Brain microvascular endothelial cell (primary cell): ENCODE measurements around the gene ARF5.
A peak's percentile ranks its signal among the peaks of the same experiment; 100 is the strongest.

Experiments used
- DNase-seq: peaks from one replicate; pipeline ENCODE4 v3.0.0-alpha.2; 2020
- H3K27ac ChIP-seq: fragments of 250-450 bp; sonication (Bioruptor Pico); 2 replicates; pipeline ENCODE4 v1.5.1; 2020; ENCODE audit warnings: mild to moderate bottlenecking, moderate library complexity
- H3K27me3 ChIP-seq: fragments of 250-450 bp; sonication (Bioruptor Pico); replicated peaks from 2 replicates; pipeline ENCODE4 v1.5.1; 2020; ENCODE audit warnings: mild to moderate bottlenecking
- H3K36me3 ChIP-seq: fragments of 250-450 bp; sonication (Bioruptor Pico); replicated peaks from 2 replicates; pipeline ENCODE4 v1.5.1; 2020; ENCODE audit warnings: mild to moderate bottlenecking
- H3K4me3 ChIP-seq: 2 replicates; pipeline ENCODE4 v1.5.1; 2011; ENCODE audit warnings: low read depth, mild to moderate bottlenecking, control low read depth, low read length, moderate library complexity
- in situ Hi-C: cut with HindIII; loops from 2 replicates; pipeline ENCODE4 v1.10.0; 2017; ENCODE audit warnings: low sequenced_read_pairs, low pct_ligation_motif_present
- TF ChIP-seq, protein P1 (sequence below): IDR thresholded peaks from 2 replicates; pipeline ENCODE4 v1.5.1; 2011; ENCODE audit warnings: low read depth, mild to moderate bottlenecking, moderate library complexity, low read length, control low read depth, inconsistent platforms; ENCODE audit errors: missing control alignments

Gene ARF5

DNA sequence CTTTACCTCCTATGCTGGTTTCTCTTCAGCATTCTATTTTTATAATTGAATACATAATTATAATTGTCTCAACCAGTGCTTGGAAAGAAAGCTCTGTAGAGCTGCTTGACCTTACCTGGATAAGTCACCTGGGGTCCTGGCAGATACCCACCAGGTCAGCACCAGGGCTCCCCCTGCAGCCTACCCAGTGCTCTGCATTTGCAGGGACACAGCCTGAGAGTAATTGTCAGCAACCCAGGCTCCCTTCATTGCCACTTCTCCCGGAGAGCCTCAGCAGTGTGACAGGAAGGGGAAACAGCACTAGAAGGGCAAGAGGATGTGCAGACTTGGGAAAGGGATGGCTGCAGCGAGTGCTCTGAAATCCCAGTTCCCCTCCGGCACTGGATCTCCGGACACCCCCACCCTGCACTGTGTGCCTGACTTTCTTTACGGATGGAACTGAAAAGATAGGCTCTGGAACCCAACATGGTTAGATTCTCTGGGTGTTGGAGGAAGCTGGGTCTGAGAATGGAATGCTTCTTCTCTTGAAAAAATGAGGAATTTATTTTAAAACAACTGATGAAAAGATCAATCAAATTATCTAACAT lies 41.1 kb downstream of the ARF5 start:
- no peaks in the 10 kb centered on the region for H3K27me3 ChIP-seq
- H3K36me3 ChIP-seq = no peaks in the 10 kb centered on the region
- H3K27ac ChIP-seq = no peak overlapping the region
- DNase-seq = no peak
- in situ Hi-C loops = no loop called here
- TF ChIP-seq, protein P1, sequence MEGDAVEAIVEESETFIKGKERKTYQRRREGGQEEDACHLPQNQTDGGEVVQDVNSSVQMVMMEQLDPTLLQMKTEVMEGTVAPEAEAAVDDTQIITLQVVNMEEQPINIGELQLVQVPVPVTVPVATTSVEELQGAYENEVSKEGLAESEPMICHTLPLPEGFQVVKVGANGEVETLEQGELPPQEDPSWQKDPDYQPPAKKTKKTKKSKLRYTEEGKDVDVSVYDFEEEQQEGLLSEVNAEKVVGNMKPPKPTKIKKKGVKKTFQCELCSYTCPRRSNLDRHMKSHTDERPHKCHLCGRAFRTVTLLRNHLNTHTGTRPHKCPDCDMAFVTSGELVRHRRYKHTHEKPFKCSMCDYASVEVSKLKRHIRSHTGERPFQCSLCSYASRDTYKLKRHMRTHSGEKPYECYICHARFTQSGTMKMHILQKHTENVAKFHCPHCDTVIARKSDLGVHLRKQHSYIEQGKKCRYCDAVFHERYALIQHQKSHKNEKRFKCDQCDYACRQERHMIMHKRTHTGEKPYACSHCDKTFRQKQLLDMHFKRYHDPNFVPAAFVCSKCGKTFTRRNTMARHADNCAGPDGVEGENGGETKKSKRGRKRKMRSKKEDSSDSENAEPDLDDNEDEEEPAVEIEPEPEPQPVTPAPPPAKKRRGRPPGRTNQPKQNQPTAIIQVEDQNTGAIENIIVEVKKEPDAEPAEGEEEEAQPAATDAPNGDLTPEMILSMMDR = peak; percentile 67
- H3K4me3 ChIP-seq = no peak overlapping the region

DNA sequence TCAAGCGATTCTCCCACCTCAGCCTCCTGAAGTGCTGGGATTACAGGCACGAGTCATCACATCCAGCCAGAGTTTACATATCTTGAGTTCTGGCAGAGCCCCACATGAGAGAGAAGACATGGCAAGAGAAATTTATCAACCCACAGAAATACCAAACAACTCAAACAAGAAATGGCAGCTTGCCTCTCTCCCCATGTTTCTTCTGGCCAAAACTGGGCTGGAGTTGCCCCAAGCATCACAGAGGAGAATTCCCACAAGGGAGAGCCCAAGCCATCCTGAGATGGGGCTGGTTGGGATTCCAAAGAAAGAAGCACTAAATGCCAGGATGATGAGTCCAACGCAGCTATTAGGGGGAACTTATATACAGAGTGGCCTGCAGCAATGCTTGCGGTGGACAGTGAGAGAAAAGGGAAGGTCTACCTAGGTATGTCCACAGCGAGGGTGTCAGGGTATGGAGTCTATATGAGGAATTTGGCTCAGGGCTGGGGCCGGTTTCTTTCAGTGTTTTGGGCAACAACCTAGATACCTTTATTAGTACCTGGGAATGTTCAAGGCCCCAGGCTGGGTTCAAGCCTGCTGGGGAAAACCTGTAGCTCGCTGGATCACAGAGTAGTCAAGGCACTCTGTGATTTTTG lies 44.2 kb downstream of the ARF5 start:
- peak; percentile 29 for DNase-seq
- no peaks in the 10 kb centered on the region for H3K36me3 ChIP-seq
- H3K4me3 ChIP-seq = no peak overlapping the region
- in situ Hi-C loops = no loop called here
- H3K27me3 ChIP-seq = no peaks in the 10 kb centered on the region
- TF ChIP-seq, protein P1 = no peak
- H3K27ac ChIP-seq = no peak overlapping the region

DNA sequence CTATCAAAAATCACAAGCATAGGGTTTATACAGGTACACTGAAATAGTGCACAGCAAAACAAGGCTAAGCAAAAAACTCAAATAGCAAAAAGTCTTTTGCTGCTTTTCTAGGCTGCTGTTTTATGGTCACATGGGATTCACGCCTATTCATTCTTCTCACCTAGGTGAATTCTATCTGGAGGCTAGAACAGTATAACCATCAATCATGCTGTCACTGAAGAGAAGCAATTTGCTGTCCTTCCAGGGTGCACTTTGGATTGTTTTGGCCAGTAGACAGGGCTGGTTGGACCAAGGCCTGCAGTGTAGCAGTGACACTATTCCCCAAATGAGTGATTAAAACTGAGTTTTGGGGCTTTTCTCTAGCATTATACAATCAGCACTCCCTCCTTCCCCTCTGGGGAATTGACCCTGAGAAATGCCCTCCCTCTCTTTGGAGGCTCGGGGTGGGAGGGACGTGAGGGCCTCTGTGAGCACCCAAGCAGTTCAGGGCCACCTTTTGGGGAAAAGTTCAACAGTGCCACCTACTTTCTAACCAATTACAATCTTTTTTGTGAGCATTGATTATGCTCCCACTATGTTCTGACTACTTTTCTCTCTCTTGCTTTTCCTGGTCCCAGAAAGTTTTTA lies 47.6 kb downstream of the ARF5 start:
- H3K4me3 ChIP-seq = no peak overlapping the region
- no peak overlapping the region for H3K27ac ChIP-seq
- DNase-seq = no peak
- no peaks in the 10 kb centered on the region for H3K27me3 ChIP-seq
- in situ Hi-C loops = no loop called here
- no peaks in the 10 kb centered on the region for H3K36me3 ChIP-seq
- TF ChIP-seq, protein P1 = no peak

DNA sequence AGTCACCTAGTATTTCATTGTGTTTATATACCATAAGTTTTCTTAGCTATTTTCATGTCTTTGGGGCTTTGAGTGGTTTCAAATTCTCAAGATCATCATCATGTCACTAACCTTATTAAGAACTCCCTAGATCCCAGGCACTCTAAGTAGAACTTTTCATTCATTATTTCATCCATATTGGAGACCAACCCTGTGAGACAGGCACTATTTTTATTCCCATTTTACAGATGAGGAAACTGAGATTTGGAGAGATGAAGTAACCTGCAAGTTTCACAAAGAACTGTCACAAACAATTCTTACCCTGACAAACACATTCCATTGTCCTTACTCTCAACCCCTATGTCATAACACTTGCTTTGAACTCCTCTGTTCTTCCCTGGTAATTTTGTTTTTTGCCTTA lies 50.0 kb downstream of the ARF5 start:
- no peak overlapping the region for H3K27ac ChIP-seq
- H3K4me3 ChIP-seq = no peak overlapping the region
- TF ChIP-seq, protein P1 = no peak
- in situ Hi-C loops = no loop called here
- H3K36me3 ChIP-seq = no peaks in the 10 kb centered on the region
- H3K27me3 ChIP-seq = no peaks in the 10 kb centered on the region
- DNase-seq = no peak
